ENCODE data around the gene MED12L. TPM values are rescaled to one million over a fixed set of nuclear protein-coding genes. Genes with fewer than 3 reads are reported as not detected.
"Not testable (repeated sequence)": the region's sequence is repeated elsewhere in the genome, so short reads cannot be mapped to it uniquely, and the experiment has no call there.

The MED12L gene
- polyA plus RNA-seq, 4 donors = 0.50 to 2.7 (median 2.2) TPM

DNA sequence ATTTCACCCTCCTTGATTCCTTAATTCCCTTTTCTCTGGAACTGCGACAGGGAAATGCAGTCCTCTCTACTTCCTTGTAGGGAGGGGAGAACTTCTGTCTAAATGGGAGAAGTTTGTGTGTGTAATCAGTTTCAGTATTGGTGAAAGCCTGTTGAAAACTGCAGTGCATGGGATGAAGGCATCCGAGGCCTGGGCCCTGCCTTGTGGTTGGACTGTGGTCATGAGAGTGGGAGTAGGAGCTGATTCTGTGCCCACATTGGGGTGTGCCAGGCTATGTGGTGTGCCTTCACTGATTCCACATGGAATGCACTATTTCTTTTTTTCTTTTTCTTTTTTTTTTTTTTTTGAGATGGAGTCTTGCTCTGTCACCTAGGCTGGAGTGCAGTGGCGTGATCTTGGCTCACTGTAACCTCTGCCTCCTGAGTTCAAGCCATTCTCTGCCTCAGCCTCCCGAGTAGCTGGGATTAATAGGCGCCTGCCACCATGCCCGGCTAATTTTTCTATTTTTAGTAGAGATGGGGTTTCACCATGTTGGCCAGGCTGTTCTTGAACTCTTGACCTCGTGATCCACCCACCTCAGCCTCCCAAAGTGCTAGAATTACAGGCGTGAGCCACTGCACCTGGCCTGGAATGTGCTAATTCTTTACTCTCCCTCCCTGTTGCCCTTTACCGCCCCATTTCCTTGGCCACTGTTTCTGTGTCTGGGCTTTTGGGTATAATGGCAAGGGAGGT is 84.7 kb downstream of the MED12L start:
- DNase-seq (ENCODE audit: low read depth in 4 of 4, low spot score in 3 of 4) = not testable (repeated sequence)

DNA sequence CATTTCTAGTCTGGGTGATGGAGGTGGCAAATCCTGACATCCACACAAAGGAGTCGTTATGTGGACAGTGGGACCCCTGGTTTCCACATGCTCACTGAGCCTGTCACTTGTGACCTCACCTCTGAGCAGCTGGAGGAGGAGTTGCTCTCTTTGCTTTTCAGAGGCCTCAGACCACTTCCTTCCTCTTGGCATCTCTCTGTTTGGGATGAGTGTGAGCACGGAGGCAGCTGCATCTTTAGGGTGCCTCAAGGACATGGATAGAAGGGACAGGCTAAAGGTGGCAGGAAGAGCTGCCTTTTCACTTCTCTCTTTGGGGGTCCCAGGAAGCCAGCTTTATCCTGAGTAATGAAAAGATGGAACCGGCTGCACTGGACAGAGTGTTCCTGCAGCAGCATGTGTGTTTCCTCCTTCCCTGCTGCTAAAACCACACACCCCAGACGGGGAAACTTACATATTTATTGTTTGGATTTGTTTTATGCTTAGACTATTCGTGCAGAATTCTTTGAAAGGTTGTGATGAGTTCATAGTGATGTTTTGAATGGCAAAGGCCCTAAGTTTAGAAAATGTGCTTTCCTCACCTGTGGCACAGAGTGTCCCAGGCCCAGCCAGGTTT is 85.8 kb downstream of the MED12L start:
- no peak for DNase-seq (ENCODE audit: low read depth in 4 of 4, low spot score in 3 of 4)

DNA sequence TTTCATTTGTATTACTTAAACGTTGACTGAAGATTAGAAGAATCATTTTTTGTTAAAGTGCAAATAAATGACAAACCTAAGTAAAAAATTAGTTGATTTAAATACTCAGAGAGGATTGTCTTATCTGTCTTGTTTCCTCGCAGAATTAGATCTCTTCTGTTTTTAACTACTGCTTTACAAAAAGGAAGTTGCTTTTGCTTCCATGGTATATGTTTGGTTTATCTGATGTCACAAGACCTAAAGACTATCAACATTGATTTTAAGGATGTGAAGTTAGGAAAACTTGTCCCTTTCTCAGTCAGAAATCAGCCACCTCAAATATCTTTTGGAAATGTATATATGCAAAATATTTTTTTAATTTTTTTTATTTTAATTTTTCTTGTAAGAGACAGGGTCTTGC is 88.9 kb downstream of the MED12L start:
- no peak for DNase-seq (ENCODE audit: low read depth in 4 of 4, low spot score in 3 of 4)

DNA sequence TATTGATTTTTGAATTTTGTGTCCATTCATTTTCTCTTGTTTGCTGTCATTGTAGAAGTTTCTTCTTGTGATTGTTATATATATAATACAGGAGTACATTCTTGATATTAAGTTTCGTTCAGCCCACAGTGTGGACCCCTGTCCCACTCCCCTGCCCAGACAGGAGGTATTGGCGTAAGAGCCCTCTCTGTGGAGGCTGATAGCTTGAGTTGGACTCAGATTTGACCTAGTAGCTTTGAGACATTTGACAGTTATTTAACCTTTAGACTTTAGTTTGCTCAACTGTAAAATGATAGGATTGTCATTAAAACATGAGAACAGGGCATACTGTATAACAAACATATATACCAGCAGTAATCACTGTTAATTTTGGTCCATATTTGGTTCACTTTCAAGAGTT is 90.5 kb downstream of the MED12L start:
- DNase-seq (ENCODE audit: low read depth in 4 of 4, low spot score in 3 of 4) = no peak

DNA sequence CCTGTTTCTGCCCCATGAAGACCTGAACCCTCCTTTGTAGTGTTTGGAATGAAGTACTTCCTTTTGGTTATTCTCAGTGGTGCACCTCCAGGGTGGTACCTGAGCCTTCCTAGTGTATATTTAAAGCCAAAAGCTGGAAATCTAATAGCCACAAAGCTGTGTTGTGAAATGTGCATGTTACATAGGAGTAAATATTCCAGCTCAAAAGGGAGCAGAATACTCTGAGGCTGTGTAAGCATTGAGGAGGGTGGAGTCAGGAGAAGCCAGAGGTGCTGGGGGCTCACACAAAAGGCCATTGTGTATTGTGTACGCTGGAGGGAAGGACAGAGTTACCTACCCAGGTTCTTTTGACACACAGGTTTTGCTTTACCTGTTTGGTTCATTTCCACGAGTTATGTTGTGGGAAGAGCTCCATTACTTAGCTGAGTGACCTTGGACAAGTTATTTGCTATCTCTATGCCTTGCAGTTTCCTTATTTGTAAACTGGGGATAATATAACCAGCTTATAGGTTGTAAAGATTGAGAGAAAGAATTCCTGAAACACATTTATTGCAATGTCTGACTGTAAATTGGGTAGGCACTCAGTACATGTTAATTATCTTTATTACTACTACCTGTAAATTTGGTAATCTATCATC is 92.9 kb downstream of the MED12L start:
- no peak for DNase-seq (ENCODE audit: low read depth in 4 of 4, low spot score in 3 of 4)

DNA sequence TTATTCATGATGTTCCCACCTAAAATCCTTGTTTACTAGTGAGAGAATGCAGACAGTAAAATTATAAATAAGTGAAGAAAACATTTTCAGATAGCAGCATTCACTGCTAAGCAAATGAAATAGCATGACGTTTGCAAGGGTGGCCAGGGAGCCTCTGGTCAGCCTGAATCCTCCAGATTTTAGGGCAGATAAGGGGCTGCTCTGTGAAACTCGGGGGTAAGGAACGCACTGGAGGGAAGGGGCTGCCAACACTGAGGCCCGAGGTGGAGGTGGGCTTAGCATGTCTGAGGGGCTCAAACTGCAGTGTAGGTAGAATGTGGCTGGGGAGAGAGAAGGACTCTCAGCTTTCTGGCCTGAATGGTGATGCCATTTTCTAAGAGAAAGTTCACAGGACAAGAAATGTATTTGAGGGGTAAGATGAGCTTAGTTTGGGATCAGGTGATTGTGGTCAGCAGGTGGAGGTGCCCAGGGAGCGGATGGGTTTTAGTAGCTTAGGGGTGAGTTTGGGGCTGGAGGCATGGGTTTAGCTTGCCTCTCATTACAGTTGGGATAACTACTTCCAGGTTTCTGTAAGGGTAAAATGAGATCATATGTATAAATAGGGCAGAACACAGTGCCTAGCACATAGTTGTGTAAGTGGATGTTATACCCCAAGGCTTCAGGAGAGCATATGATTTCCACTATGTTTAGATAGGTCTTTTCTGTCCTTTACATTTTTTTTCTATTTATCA is 97.0 kb downstream of the MED12L start:
- no peak for DNase-seq (ENCODE audit: low read depth in 4 of 4, low spot score in 3 of 4)

DNA sequence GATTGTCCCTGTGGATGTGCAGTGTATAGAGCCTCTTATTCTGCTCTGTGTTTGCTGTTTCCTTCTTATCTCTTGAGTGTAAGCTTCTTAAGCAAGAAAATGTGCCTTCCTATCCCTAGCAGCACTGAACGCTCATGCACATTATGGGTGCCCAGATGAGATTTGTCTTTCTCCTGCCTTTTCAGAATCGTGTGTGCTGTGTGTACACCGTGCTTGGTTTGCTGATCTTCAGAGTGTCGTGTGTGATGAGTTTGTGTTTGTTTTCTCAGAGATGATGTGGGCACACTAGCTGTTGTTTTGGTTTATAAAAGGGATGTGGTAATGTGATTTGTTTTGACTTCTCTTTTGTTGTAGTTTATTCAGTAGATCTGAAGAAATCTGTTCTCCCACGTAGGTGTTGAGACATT is 97.8 kb downstream of the MED12L start:
- DNase-seq (ENCODE audit: low read depth in 4 of 4, low spot score in 3 of 4) = no peak

DNA sequence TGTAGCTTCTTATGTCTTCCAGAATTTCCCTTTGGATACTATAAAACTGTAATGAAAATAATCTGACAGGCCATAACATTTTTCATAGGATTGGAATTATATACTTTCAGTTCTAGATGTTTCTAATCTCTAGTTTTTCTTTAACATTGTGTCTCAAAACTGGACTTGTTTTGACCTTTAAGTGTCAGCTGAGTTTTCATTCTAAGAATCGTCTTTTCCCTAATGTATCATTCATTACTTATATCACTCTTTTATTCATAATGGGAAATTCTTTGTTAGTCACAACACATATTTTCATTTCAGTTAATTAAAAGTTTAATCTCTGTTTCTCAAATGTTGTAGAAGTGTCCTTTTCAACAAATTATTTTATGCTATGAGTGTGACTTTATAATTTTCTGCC is 105.6 kb downstream of the MED12L start:
- no peak for DNase-seq (ENCODE audit: low read depth in 4 of 4, low spot score in 3 of 4)

DNA sequence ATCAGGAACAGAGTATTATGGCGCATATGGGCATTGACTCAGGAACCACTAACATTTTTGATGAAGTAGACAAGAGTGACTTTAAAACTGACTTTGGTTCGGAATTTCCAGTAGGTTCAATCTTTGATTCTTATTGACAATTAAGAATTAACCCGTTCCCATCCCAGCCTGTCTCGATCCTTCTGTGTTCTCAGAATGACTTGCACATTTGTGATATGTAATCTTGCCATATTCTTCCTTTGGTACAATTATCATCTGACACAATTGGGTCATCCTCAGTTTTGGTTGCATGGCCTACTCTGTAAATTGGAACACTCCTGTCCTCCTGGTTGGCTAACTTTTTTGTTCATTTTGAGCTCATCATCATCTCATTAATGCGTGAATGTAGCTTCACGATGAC is 107.1 kb downstream of the MED12L start:
- no peak for DNase-seq (ENCODE audit: low read depth in 4 of 4, low spot score in 3 of 4)

DNA sequence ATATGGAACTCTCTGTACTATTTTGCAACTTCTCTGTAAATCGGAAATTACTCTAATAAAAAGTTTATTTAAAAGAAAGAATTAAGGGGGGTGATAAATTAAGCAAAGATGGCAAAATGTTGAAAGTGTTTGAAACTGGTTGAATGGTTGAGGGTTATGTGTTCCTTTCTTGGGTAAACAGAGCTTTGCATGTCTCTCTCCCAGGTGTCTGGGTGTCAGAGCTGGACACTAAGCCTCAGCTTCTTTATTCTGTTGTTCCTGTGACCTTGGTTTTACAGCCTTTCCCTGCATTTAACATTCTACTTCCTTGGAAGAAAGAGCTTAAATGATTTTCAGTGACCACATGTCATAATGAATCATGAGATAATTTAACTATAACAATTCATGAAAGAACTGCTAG is 110.4 kb downstream of the MED12L start:
- no peak for DNase-seq (ENCODE audit: low read depth in 4 of 4, low spot score in 3 of 4)

DNA sequence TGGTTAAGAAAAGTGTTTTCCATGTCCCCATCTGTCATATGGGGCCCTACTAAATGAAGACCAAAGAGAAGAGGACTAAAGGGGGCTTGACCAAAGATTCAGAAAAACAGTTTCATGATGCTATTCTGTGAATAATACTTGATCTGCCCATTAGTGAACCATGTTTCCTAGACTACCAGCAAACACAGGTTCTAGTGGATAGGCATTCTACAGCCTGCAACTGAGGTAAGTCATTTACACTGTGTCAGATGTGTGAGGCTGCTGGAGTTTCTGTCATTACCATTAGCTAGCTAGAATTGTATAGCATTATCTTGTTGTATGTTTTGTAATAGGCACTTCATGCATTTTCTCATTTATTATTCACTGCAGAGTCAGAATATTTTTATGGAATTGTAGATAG is 111.0 kb downstream of the MED12L start:
- no peak for DNase-seq (ENCODE audit: low read depth in 4 of 4, low spot score in 3 of 4)

DNA sequence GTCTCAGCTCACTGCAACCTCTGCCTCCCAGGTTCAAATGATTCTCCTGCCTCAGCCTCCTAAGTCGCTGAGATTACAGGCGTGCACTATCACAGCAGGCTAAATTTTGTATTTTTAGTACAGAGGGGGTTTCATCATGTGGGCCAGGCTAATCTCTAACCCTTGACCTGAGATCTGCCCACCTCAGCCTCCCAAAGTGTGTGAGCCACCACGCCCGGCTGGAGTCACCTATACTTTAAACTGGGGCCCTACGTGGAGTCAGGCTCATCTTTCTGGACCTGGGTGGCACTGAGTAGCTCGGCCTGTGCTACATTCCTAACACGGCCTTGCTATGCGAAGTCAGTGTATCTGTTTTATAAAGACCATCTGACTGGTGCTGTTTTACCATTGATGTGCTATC is 111.8 kb downstream of the MED12L start:
- no peak for DNase-seq (ENCODE audit: low read depth in 4 of 4, low spot score in 3 of 4)

DNA sequence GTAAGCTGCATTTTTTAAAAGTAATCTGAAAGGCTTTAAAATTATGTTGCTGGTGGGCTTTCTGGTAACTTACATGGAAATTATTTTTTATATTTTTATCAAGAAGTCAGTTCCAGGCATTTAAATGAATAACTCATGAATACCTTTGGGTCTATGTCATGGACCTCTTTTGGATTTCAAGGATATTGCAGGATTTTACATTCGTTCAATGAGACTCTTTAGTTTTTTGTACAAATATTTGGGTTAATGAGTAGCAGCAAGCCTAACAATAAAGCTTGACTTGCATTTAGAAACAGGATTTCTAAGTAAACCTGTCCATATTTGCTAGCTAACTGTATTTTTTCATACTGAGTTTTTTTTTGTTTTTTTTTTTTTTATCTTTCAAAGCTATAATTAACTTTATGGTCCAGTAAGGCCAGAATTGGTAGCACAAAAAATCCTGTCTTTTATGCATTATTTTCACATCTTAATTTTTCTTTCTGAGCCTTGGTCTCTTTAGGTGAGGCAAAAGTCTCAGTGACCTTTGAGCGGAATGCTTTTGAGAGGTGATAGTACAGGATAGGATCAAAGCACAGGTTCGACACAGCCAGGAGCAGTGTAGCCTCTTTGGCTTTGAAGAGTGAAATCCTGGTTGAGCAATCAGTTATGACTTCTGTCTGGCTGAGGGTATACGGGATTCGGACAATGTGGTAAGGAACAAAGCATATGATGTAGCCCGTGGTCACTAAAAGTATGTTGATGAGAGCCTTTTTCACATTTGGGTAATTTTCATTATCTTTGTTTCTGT is 112.7 kb downstream of the MED12L start:
- no peak for DNase-seq (ENCODE audit: low read depth in 4 of 4, low spot score in 3 of 4)

DNA sequence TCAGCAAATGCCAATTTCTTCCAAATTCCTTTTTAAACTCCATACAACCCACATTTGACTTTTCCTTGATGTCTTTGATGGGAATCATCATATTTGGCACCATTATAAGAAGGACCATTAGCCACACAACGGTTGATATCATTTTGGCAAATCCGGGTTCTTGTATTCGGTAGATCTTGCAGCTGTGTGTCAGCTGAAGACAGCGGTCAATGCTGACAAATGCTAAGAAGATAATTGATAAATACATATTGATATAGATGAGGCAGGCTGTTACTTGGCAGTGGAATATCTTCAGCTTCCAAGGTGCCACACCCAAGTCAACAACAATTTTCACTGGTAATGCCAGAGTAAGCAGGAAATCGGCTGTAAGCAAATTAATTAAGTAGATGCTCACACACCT is 113.4 kb downstream of the MED12L start:
- no peak for DNase-seq (ENCODE audit: low read depth in 4 of 4, low spot score in 3 of 4)

DNA sequence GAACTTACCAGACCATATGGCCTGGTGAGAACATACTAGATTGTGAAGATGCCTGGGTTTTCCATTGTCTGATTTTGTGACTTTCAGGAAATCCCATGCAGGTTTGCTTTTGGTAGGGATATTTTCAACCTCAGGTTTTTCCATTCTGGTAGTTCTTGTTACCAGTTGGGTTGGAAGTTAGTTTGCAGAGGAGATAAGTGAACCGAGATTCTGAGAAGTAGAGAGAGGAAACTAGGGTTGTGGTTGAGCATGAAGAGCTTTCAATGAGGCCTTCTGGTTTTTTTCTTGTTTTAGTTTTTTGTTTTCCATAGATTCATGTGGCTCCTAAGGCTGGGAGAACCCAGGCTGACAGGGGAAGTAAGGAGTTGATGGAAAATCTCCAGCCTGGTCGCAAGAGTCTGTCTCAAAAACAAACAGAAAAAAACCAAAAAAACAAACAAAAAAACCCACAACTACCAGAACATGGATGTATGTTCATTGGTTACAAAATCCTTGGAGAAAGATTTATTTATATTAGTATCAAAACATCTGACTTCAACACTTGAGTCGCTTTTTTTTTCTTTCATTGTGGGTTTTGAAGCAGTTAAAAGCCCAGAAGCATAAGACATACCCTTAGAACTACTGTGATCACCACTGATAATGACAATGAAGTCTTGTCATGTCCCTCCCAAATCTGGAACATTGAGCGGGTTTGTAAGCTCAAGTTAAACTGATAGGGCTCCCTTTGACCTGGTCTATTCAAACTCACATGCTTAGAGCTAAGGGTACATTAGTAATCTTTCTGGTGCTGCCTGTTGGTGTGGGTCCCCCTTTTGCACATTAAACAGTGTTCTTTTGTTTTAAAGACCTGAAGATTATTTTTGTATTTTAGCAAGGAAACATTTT is 114.3 kb downstream of the MED12L start:
- no peak for DNase-seq (ENCODE audit: low read depth in 4 of 4, low spot score in 3 of 4)

DNA sequence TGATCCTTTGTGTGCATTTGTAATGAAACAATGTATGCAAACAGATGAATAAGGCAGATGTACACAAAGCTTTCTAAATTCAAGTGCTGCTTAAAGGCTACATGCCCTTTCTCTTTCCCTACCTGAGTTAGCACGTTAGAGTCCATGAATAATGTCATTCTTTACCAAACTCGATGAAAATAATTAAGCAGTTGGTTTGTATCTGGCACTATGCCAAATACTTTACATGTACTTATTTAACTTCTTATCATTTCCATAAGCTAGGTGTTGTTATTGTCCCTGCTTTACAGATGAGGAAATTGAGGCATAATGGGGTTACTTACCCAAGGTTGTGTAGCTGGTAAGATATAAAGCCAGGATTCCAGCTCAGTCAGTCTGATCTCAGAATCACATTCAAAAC is 115.1 kb downstream of the MED12L start:
- no peak for DNase-seq (ENCODE audit: low read depth in 4 of 4, low spot score in 3 of 4)

DNA sequence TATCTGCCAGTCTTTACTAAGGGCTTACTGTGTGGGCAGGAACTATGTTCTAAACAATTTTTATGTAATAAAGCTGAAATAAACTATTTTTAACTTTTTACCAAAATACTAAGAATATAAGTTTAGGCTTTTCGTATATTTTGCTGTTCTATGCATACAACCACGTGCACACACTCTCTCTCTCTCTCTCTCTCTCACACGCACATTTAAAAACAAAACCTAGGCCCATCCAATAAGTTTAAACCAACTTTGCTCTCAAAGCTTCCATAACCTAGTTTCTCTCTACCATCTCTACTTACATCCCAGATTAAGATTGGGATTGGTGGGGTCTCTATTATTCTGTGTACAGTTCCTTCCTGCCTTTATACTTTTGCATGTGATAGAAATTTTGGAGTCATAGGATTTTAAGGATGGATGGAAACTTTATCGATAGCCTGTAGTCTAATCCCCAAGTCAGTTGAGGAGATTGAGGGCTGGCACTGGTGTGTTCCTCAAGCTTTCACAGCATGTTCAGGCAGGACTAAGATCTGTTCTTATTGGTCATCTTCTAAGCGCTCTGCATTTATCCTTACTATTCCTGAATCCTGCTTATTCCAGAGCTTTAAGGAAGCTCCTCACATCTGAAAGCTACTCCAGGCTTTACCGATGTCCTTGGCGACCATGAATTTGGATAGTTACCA is 115.7 kb downstream of the MED12L start:
- DNase-seq (ENCODE audit: low read depth in 4 of 4, low spot score in 3 of 4) = no peak

DNA sequence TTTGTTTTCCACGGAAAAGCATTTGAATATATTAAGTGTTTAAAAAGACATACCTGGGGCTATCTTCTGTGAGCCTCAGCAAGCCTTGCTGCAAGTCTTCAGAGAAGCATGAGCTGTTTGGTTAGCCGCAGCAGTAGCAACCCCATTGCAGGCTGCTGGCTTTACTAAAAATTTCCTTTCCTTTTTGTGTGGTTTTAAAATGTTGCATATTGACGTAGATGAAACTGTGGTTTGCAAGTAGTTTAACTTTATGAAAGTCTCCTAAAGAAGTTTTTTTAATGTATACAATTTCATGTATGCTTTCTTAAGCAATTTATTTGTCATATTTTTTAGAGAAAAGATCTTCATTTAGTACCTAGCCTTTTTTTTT is 117.6 kb downstream of the MED12L start, which contains the start of gene GPR171:
Gene GPR171 (minus strand): TSS at position 166 of the 370 bp plus-strand sequence. CDS start 3,830 bp downstream, outside the sequence.
- no peak for DNase-seq (ENCODE audit: low read depth in 4 of 4, low spot score in 3 of 4)

All from left renal pelvis (tissue), 4 donors.